Prostate gland (tissue), 2 donors: ENCODE data around the gene DNMT1.

Source experiments
- POLR2A ChIP-seq: fragments of 450-650 bp; IDR thresholded peaks from one replicate; pipeline ENCODE4 v1.6.1; 2016; ENCODE audit warnings: antibody characterized with exemption, mild to moderate bottlenecking
- POLR2AphosphoS5 ChIP-seq: sonication (generic); formaldehyde crosslinking; IDR thresholded peaks from one replicate; pipeline ENCODE4 v1.6.1; 2017; ENCODE audit warnings: antibody characterized with exemption
- TF ChIP-seq, protein P1 (sequence below), 4 experiments: fragments of 200-600 bp in 2 of 4; fragments of 450-650 bp in 2 of 4; sonication (generic) in 2 of 4; IDR thresholded peaks; 1 replicate in 3 of 4; 2 replicates in 1 of 4; pipeline ENCODE4 v1.5.1; 2016 to 2019; ENCODE audit warnings: antibody characterized with exemption in 4 of 4, mild to moderate bottlenecking in 2 of 4, moderate library complexity in 2 of 4

DNA sequence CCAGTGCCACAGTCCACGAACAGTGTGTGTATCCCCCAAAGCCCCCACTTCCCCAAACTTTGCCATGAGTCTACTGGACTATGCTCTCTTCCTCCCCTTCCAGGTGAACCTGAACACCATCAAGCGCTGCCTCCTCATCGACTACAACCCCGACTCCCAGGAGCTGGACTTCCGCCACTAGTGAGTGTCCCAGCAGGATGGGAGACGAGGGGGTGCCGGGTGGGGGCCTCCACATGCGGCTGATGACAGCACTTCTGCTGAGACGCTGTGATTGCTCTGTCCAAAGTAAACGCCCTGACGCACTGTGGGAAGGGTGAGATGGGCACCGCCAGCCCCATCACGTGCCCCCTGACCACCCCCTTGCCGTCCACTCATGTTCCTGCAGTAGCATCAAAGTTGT, 85.2 kb downstream of the DNMT1 start:
- TF ChIP-seq, protein P1, sequence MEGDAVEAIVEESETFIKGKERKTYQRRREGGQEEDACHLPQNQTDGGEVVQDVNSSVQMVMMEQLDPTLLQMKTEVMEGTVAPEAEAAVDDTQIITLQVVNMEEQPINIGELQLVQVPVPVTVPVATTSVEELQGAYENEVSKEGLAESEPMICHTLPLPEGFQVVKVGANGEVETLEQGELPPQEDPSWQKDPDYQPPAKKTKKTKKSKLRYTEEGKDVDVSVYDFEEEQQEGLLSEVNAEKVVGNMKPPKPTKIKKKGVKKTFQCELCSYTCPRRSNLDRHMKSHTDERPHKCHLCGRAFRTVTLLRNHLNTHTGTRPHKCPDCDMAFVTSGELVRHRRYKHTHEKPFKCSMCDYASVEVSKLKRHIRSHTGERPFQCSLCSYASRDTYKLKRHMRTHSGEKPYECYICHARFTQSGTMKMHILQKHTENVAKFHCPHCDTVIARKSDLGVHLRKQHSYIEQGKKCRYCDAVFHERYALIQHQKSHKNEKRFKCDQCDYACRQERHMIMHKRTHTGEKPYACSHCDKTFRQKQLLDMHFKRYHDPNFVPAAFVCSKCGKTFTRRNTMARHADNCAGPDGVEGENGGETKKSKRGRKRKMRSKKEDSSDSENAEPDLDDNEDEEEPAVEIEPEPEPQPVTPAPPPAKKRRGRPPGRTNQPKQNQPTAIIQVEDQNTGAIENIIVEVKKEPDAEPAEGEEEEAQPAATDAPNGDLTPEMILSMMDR (IDR thresholded peaks at IDR 0.05): no peak
- TF ChIP-seq POLR2A (no peak), POLR2AphosphoS5 (no peak)
